ENCODE data around the gene LIN9.

The LIN9 gene

DNA sequence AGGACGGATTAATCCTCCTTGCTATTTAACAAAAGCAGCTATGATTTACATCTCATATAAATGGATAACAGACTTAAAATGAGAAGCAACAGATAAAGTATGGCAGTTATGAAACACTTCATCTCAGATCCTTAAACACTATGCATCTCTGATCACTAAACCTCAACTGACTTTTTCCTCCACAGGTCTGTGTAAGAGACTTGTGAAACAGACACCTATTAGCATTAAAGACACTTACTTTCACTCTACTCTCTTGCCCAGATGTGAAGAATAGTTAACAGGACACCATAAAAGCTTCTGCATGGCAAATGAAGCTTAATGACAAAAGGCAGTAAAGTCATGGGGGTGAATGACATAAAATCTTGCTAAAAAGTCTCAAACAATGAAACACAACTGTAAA, 6.2 kb downstream of the LIN9 start:
- DNase-seq (ENCODE audit: extremely low read depth, insufficient read length) = no peak
- no peak for TF ChIP-seq CTCF (IDR thresholded peaks at IDR 0.05; ENCODE audit: insufficient read depth, low read length, poor library complexity, severe bottlenecking)
- Histone ChIP-seq H3K4me3 (replicated peaks; ENCODE audit: low read depth, low read length) (no peak overlapping the region), H3K27me3 (replicated peaks; ENCODE audit: control insufficient read depth, insufficient read depth, low read length) (no peaks in the 10 kb centered on the region), H3K36me3 (ENCODE audit: control insufficient read depth, insufficient read depth, low read length) (no peaks in the 10 kb centered on the region)

GRCh38 chr1:226296911-226297310, 12.1 kb downstream of the LIN9 start:
- Histone ChIP-seq H3K4me3 (replicated peaks; ENCODE audit: low read depth, low read length) (no peak overlapping the region), H3K27me3 (replicated peaks; ENCODE audit: control insufficient read depth, insufficient read depth, low read length) (no peaks in the 10 kb centered on the region), H3K36me3 (ENCODE audit: control insufficient read depth, insufficient read depth, low read length) (peaks cover 3% of the 10 kb centered on the region; the same call in 1 of the 2 replicates)
- no peak for DNase-seq (ENCODE audit: extremely low read depth, insufficient read length)
- TF ChIP-seq CTCF (IDR thresholded peaks at IDR 0.05; ENCODE audit: insufficient read depth, low read length, poor library complexity, severe bottlenecking) = no peak

DNA sequence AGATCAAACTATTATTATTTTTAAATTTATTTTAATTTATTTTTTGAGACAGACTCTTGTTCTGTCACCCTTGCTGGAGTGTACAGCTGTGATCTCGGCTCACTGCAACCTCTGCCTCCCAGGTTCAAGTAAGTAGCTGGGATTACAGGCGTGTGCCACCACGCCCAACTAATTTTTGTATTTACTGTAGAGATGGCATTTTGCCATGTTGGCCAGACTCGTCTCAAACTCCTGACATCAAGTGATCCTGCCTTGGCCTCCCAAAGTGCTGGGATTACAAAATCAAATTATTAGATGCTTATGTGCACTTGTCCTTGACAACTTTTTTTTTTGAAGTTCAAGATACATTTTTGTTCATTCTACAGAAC, 15.4 kb downstream of the LIN9 start:
- DNase-seq (ENCODE audit: extremely low read depth, insufficient read length) = no peak
- Histone ChIP-seq H3K36me3 (ENCODE audit: control insufficient read depth, insufficient read depth, low read length) (peaks cover 3% of the 10 kb centered on the region; the same call in 1 of the 2 replicates), H3K4me3 (replicated peaks; ENCODE audit: low read depth, low read length) (no peak overlapping the region), H3K27me3 (replicated peaks; ENCODE audit: control insufficient read depth, insufficient read depth, low read length) (no peaks in the 10 kb centered on the region)
- TF ChIP-seq CTCF (IDR thresholded peaks at IDR 0.05; ENCODE audit: insufficient read depth, low read length, poor library complexity, severe bottlenecking) = no peak

GRCh38 chr1:226292874-226293552, 16.0 kb downstream of the LIN9 start:
- no peak for TF ChIP-seq CTCF (IDR thresholded peaks at IDR 0.05; ENCODE audit: insufficient read depth, low read length, poor library complexity, severe bottlenecking)
- peaks cover 3% of the 10 kb centered on the region; the same call in 1 of the 2 replicates for H3K36me3 ChIP-seq (ENCODE audit: control insufficient read depth, insufficient read depth, low read length)
- H3K27me3 ChIP-seq (replicated peaks; ENCODE audit: control insufficient read depth, insufficient read depth, low read length) = no peaks in the 10 kb centered on the region
- no peak overlapping the region for H3K4me3 ChIP-seq (replicated peaks; ENCODE audit: low read depth, low read length)
- no peak for DNase-seq (ENCODE audit: extremely low read depth, insufficient read length)

DNA sequence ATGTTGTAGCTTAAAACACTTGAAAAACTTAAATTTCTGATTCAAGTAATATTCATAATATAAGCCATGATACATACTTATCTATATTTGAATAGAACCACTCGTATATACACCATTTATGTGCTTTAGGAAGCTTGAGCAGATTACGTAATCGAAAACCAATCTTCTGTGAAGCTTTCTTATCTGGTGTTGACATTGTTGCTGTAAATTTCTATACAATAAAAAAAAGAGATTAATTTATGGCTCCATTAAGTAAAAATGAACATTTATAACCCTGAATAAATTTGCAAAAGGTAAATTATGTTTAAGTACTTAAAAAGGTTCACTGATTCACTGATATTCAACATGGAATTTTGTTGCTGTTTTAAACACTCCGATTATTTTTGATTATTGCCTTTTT, 21.4 kb downstream of the LIN9 start:
- H3K4me3 ChIP-seq (replicated peaks; ENCODE audit: low read depth, low read length) = no peak overlapping the region
- no peak for DNase-seq (ENCODE audit: extremely low read depth, insufficient read length)
- H3K27me3 ChIP-seq (replicated peaks; ENCODE audit: control insufficient read depth, insufficient read depth, low read length) = no peaks in the 10 kb centered on the region
- no peak for TF ChIP-seq CTCF (IDR thresholded peaks at IDR 0.05; ENCODE audit: insufficient read depth, low read length, poor library complexity, severe bottlenecking)
- H3K36me3 ChIP-seq (ENCODE audit: control insufficient read depth, insufficient read depth, low read length) = no peaks in the 10 kb centered on the region

GRCh38 chr1:226281058-226281457, 27.9 kb downstream of the LIN9 start:
- peaks cover 2% of the 10 kb centered on the region; the same call in 1 of the 2 replicates for H3K36me3 ChIP-seq (ENCODE audit: control insufficient read depth, insufficient read depth, low read length)
- H3K4me3 ChIP-seq (replicated peaks; ENCODE audit: low read depth, low read length) = no peak overlapping the region
- no peak for TF ChIP-seq CTCF (IDR thresholded peaks at IDR 0.05; ENCODE audit: insufficient read depth, low read length, poor library complexity, severe bottlenecking)
- DNase-seq (ENCODE audit: extremely low read depth, insufficient read length) = no peak
- H3K27me3 ChIP-seq (replicated peaks; ENCODE audit: control insufficient read depth, insufficient read depth, low read length) = no peaks in the 10 kb centered on the region

Measured in GM06990 (cell line).